Femur (tissue), 1 donor: ENCODE results near the gene TSHZ2.

ENCODE experiments used
- DNase-seq: peaks from one replicate; pipeline ENCODE4 v3.0.0-alpha.2; 2017

The TSHZ2 gene

GRCh38 chr20:53171065-53171464 lies 198.9 kb downstream of the TSHZ2 start:
- DNase-seq: no peak

- DNase-seq: no peak
These were observed 202.3 kb downstream of the TSHZ2 start for GRCh38 chr20:53174454-53174853.

- DNase-seq: no peak
These were observed 203.1 kb downstream of the TSHZ2 start for GRCh38 chr20:53175135-53175780.

- DNase-seq: no peak
These were observed 204.0 kb downstream of the TSHZ2 start for GRCh38 chr20:53176134-53176533.

- DNase-seq: no peak
These were observed 205.5 kb downstream of the TSHZ2 start for GRCh38 chr20:53177687-53178086.

- no peak for DNase-seq
These were observed 207.6 kb downstream of the TSHZ2 start for GRCh38 chr20:53179749-53180148.

GRCh38 chr20:53180928-53181362 lies 208.8 kb downstream of the TSHZ2 start:
- no peak for DNase-seq

GRCh38 chr20:53181866-53182376 lies 209.8 kb downstream of the TSHZ2 start:
- DNase-seq: no peak

- no peak for DNase-seq
These were observed 211.0 kb downstream of the TSHZ2 start for GRCh38 chr20:53183181-53183580.

GRCh38 chr20:53186635-53187034 lies 214.5 kb downstream of the TSHZ2 start:
- DNase-seq: no peak

GRCh38 chr20:53187392-53188068 lies 215.4 kb downstream of the TSHZ2 start:
- DNase-seq: peak; percentile 38

GRCh38 chr20:53190225-53190624 lies 218.1 kb downstream of the TSHZ2 start:
- DNase-seq: no peak

- no peak for DNase-seq
These were observed 219.8 kb downstream of the TSHZ2 start for GRCh38 chr20:53191957-53192356.

- DNase-seq: no peak
These were observed 222.4 kb downstream of the TSHZ2 start for GRCh38 chr20:53194306-53195290.

- no peak for DNase-seq
These were observed 223.9 kb downstream of the TSHZ2 start for GRCh38 chr20:53195876-53196610.

- no peak for DNase-seq
These were observed 229.4 kb downstream of the TSHZ2 start for GRCh38 chr20:53201588-53201987.

GRCh38 chr20:53202777-53203176 lies 230.6 kb downstream of the TSHZ2 start:
- DNase-seq: no peak

GRCh38 chr20:53205046-53205445 lies 232.9 kb downstream of the TSHZ2 start:
- no peak for DNase-seq

GRCh38 chr20:53208110-53208832 lies 236.1 kb downstream of the TSHZ2 start:
- DNase-seq: no peak

- DNase-seq: no peak
These were observed 237.9 kb downstream of the TSHZ2 start for GRCh38 chr20:53210041-53210440.

- DNase-seq: no peak
These were observed 238.8 kb downstream of the TSHZ2 start for GRCh38 chr20:53210931-53211330.

- DNase-seq: no peak
These were observed 239.9 kb downstream of the TSHZ2 start for GRCh38 chr20:53212018-53212417.
